ENCODE measurements around the gene UMAD1. TPM values are rescaled to one million over a fixed set of nuclear protein-coding genes. Genes with fewer than 3 reads are reported as not detected.

Gene UMAD1
- total and polyA plus RNA-seq, 2 of the 13 experiments (the other 11 are each of a cell fraction or from before 2014, with no cell fraction given), result 16.8 to 17.6 TPM

GRCh38 chr7:7670490-7670889 is 29.9 kb downstream of the UMAD1 start (continued):
- TF ChIP-seq, protein P1, sequence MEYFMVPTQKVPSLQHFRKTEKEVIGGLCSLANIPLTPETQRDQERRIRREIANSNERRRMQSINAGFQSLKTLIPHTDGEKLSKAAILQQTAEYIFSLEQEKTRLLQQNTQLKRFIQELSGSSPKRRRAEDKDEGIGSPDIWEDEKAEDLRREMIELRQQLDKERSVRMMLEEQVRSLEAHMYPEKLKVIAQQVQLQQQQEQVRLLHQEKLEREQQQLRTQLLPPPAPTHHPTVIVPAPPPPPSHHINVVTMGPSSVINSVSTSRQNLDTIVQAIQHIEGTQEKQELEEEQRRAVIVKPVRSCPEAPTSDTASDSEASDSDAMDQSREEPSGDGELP (IDR thresholded peaks at IDR 0.05; ENCODE audit: borderline replicate concordance, low read depth), result no peak
- TF ChIP-seq ZNF550 (CRISPR knock-in tag; IDR thresholded peaks at IDR 0.05; ENCODE audit: borderline replicate concordance) (no peak), HOXA7 (CRISPR knock-in tag; IDR thresholded peaks at IDR 0.05) (no peak), ATF1 (CRISPR knock-in tag; IDR thresholded peaks at IDR 0.05) (no peak)

- Histone ChIP-seq H2AFZ (ENCODE audit: low read length) (no peak overlapping the region), H3K4me1 (ENCODE audit: insufficient read depth, low read length) (no peaks in the 10 kb centered on the region), H3K27me3 (ENCODE audit: control insufficient read depth in 1 of 2, insufficient read depth in 2 of 2, low read length in 2 of 2) (no peaks in the 10 kb centered on the region), H3K9me3 (ENCODE audit: low read length) (no peaks in the 10 kb centered on the region), H3K9ac (ENCODE audit: insufficient read depth, low read depth, low read length) (no peak overlapping the region), H3K4me3 (replicated peaks in 1 of 3; ENCODE audit: insufficient read depth in 1 of 3, low read depth in 2 of 3, low read length in 3 of 3) (no peak overlapping the region), H3K4me2 (ENCODE audit: low read depth, low read length) (no peak overlapping the region), H3K79me2 (ENCODE audit: insufficient read depth, low read length) (peaks cover 4% of the 10 kb centered on the region), H3K36me3 (replicated peaks in 1 of 2; ENCODE audit: control insufficient read depth in 1 of 2, insufficient read depth in 2 of 2, low read length in 2 of 2) (peaks cover 2 to 9% of the 10 kb centered on the region in 2 experiments; a peak in 4 of 5 replicates), H3K27ac (ENCODE audit: extremely low read length, insufficient read depth, low read length) (no peak overlapping the region), H4K20me1 (ENCODE audit: insufficient read depth, low read length) (no peaks in the 10 kb centered on the region)
- intact Hi-C loops (cut with micrococcal nuclease; ENCODE audit: unreplicated experiment), result loop anchor here (10.0 kb wide), 1 partner anchor 243 kb away; no protein-coding TSS in a partner anchor
- TF ChIP-seq, protein P2, sequence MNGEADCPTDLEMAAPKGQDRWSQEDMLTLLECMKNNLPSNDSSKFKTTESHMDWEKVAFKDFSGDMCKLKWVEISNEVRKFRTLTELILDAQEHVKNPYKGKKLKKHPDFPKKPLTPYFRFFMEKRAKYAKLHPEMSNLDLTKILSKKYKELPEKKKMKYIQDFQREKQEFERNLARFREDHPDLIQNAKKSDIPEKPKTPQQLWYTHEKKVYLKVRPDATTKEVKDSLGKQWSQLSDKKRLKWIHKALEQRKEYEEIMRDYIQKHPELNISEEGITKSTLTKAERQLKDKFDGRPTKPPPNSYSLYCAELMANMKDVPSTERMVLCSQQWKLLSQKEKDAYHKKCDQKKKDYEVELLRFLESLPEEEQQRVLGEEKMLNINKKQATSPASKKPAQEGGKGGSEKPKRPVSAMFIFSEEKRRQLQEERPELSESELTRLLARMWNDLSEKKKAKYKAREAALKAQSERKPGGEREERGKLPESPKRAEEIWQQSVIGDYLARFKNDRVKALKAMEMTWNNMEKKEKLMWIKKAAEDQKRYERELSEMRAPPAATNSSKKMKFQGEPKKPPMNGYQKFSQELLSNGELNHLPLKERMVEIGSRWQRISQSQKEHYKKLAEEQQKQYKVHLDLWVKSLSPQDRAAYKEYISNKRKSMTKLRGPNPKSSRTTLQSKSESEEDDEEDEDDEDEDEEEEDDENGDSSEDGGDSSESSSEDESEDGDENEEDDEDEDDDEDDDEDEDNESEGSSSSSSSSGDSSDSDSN (CRISPR knock-in tag; IDR thresholded peaks at IDR 0.05), result no peak
- no peak for TF ChIP-seq MEF2D (CRISPR knock-in tag; IDR thresholded peaks at IDR 0.05)
- TF ChIP-seq RARG (CRISPR knock-in tag; IDR thresholded peaks at IDR 0.05; ENCODE audit: low read depth), result no peak
- no peak for TF ChIP-seq FOXA3 (CRISPR knock-in tag; IDR thresholded peaks at IDR 0.05)
- no peak for TF ChIP-seq ZNF136 (CRISPR knock-in tag; IDR thresholded peaks at IDR 0.05; ENCODE audit: low read depth)
- no peak for TF ChIP-seq MIER3 (CRISPR knock-in tag; IDR thresholded peaks at IDR 0.05; ENCODE audit: borderline replicate concordance)
- no peak for TF ChIP-seq ZNF766 (CRISPR knock-in tag; IDR thresholded peaks at IDR 0.05; ENCODE audit: borderline replicate concordance)
- no peak for TF ChIP-seq NFAT5 (CRISPR knock-in tag; IDR thresholded peaks at IDR 0.05)
- no peak for TF ChIP-seq SETDB1 (CRISPR knock-in tag; IDR thresholded peaks at IDR 0.05; ENCODE audit: borderline replicate concordance)
- TF ChIP-seq NRL (CRISPR knock-in tag; IDR thresholded peaks at IDR 0.05; ENCODE audit: borderline replicate concordance), result no peak
- TF ChIP-seq TBX2 (CRISPR knock-in tag; IDR thresholded peaks at IDR 0.05; ENCODE audit: borderline replicate concordance), result no peak
- ATAC-seq (no peak), DNase-seq (ENCODE audit: low spot score) (no peak), FAIRE-seq (no peak)
- in situ Hi-C loops (cut with HindIII; ENCODE audit: extremely low pct_ligation_motif_present, low pct_unique_long_range_greater_than_20kb), result loop anchor here (25.0 kb wide), 1 partner anchor 541 kb away; no protein-coding TSS in a partner anchor
- no TSS peak for BruUV-seq (replicated peaks)
- WGBS (ENCODE audit: low lambda C conversion rate), result 77% methylated on average over 3 of the region's 3 CpGs
- CTCF ChIA-PET (ENCODE audit: low intra/inter-chr PET ratio, low total read pairs), result no interaction called here
- POLR2A ChIA-PET, result no interaction called here
These were observed 30.8 kb downstream of the UMAD1 start for GRCh38 chr7:7671361-7671760.
